Measurements from ENCODE around the gene ALG9. TPM values are rescaled to one million over a fixed set of nuclear protein-coding genes. Genes with fewer than 3 reads are reported as not detected.

ALG9 gene
- total and polyA plus RNA-seq, 10 of the 15 experiments (the other 5 are each of a cell fraction or from before 2014, with no cell fraction given): 10.8 to 41.6 (median 25.5) TPM

- no peaks in the 10 kb centered on the region for H4K20me1 ChIP-seq (ENCODE audit: control insufficient read depth, insufficient read depth)
- ChIA-PET POLR2A (interaction anchor here (1.4 kb wide), 1 partner anchor 8 kb away, joined by 12 read pairs; the partner anchor contains the start of gene ALG9), SMC1A (ENCODE audit: uncharacterized antibody, unreplicated experiment) (interaction anchor here (1.0 to 1.1 kb wide), 4 partner anchors 8 to 403 kb away, joined by 3 to 6 read pairs (median 4); partner anchors contain the start of gene ALG9), RAD21 (ENCODE audit: unreplicated experiment) (interaction anchor here (1.3 to 1.5 kb wide), 2 partner anchors 9 to 401 kb away, joined by 3 to 10 read pairs; partner anchors contain the start of gene ALG9), CTCF (interaction anchor here (1.1 to 4.2 kb wide), 2 partner anchors 9 to 14 kb away, joined by 3 to 21 read pairs; partner anchors contain the start of gene ALG9)
- intact Hi-C loops (cut with micrococcal nuclease; ENCODE audit: unreplicated experiment): loop anchor here (2.0 to 10.0 kb wide), 4 partner anchors 47 to 345 kb away; partner anchors contain the start of genes PTS, SDHD and TIMM8B
- H3K4me3 ChIP-seq: peak overlapping the region; percentile 94
- ATAC-seq (peak; percentile 19), FAIRE-seq (no peak), DNase-seq (ENCODE audit: low read depth, low spot score) (no peak)
- peak overlapping the region; percentile 85 for H3K27ac ChIP-seq (ENCODE audit: control insufficient read depth, insufficient read depth)
- H3K36me3 ChIP-seq (ENCODE audit: control insufficient read depth in 2 of 2, insufficient read depth in 2 of 2, low read length in 1 of 2): no peaks in the 10 kb centered on the region; a peak in 1 of 4 replicates
- H3K9me3 ChIP-seq (replicated peaks; ENCODE audit: control insufficient read depth, insufficient read depth, low read length): no peaks in the 10 kb centered on the region
- peak overlapping the region; percentile 78 for H3K4me2 ChIP-seq (ENCODE audit: control insufficient read depth, insufficient read depth)
- peaks cover 12% of the 10 kb centered on the region for H3K79me2 ChIP-seq (ENCODE audit: control insufficient read depth, insufficient read depth, low read length)
- no peaks in the 10 kb centered on the region for H3K4me1 ChIP-seq (ENCODE audit: control insufficient read depth, insufficient read depth, low read length)
- peak overlapping the region; percentile 76 for H3K9ac ChIP-seq (ENCODE audit: control insufficient read depth, insufficient read depth, low read length)
- H3K27me3 ChIP-seq (replicated peaks in 1 of 2; ENCODE audit: control insufficient read depth in 2 of 2, insufficient read depth in 2 of 2, low read length in 1 of 2): no peaks in the 10 kb centered on the region
- 0 out of 2 replicates have a peak, but pooled peaks have one; percentile 17 for TF ChIP-seq SMARCA5 (IDR thresholded peaks at IDR 0.05)
- no peak for TF ChIP-seq HDGF (IDR thresholded peaks at IDR 0.05)
- TF ChIP-seq ZNF274 (IDR thresholded peaks at IDR 0.05; ENCODE audit: insufficient read depth, insufficient read length): no peak
- no peak for TF ChIP-seq FOXM1 (IDR thresholded peaks at IDR 0.05; ENCODE audit: low read depth, low read length)
- no peak for TF ChIP-seq E2F8 (IDR thresholded peaks at IDR 0.05; ENCODE audit: low read depth, partially characterized antibody)
- 0 out of 2 replicates have a peak, but pooled peaks have one; percentile 30 for TF ChIP-seq YBX1 (IDR thresholded peaks at IDR 0.05)
- in situ Hi-C loops (cut with MboI): loop anchor here (5.0 kb wide), 1 partner anchor 208 kb away; the partner anchor contains the start of genes SDHD and TIMM8B
- BruUV-seq (replicated peaks): TSS peak; percentile 95
- 45% methylated on average over 6 of the region's 6 CpGs for WGBS (ENCODE audit: insufficient coverage, insufficient replicate concordance, low lambda C conversion rate, missing lambda C conversion rate)
- H2AFZ ChIP-seq (ENCODE audit: control insufficient read depth, low read depth, low read length): peak overlapping the region; percentile 97
Observed at GRCh38 chr11:111879637-111879960, 8.2 kb upstream of the ALG9 start.

Measured in GM12878 (cell line).